NCI-H1417 (cell line): ENCODE measurements around the gene CCDC27.
"Not testable (repeated sequence)": the region's sequence is repeated elsewhere in the genome, so short reads cannot be mapped to it uniquely, and the experiment has no call there.

Source experiments
- DNase-seq, 3 experiments: peaks; one replicate each; lab custom pipeline; 2025; lab: John Stamatoyannopoulos, UW

Gene CCDC27

GRCh38 chr1:3735688-3736087, 16.6 kb upstream of the CCDC27 start:
- no peak for DNase-seq

GRCh38 chr1:3736131-3736561, 16.1 kb upstream of the CCDC27 start:
- no peak for DNase-seq

GRCh38 chr1:3736708-3737107, 15.5 kb upstream of the CCDC27 start:
- DNase-seq: no peak

GRCh38 chr1:3738943-3739342, 13.3 kb upstream of the CCDC27 start:
- no peak for DNase-seq

GRCh38 chr1:3740042-3740441, 12.2 kb upstream of the CCDC27 start:
- no peak for DNase-seq

- DNase-seq: no peak
These were observed 11.5 kb upstream of the CCDC27 start for GRCh38 chr1:3740752-3741151.

GRCh38 chr1:3741566-3742438, 10.4 kb upstream of the CCDC27 start:
- no peak for DNase-seq

GRCh38 chr1:3742439-3743298, 9.6 kb upstream of the CCDC27 start:
- DNase-seq: no peak

- no peak for DNase-seq
These were observed 8.8 kb upstream of the CCDC27 start for GRCh38 chr1:3743421-3743820.

- DNase-seq: no peak
These were observed 8.4 kb upstream of the CCDC27 start for GRCh38 chr1:3743826-3744225.

- no peak for DNase-seq
These were observed 7.6 kb upstream of the CCDC27 start for GRCh38 chr1:3744646-3745045.

GRCh38 chr1:3745071-3745470, 7.2 kb upstream of the CCDC27 start:
- DNase-seq: no peak

GRCh38 chr1:3745590-3746381, 6.5 kb upstream of the CCDC27 start:
- no peak for DNase-seq

- peak in 2 of 3 experiments; percentile 41 to 50 for DNase-seq
These were observed 5.8 kb upstream of the CCDC27 start for GRCh38 chr1:3746389-3746829.

GRCh38 chr1:3746830-3747521, 5.3 kb upstream of the CCDC27 start:
- DNase-seq: peak in 2 of 3 experiments; percentile 88 to 91

- no peak for DNase-seq
These were observed 4.8 kb upstream of the CCDC27 start for GRCh38 chr1:3747522-3747848.

- peak in 1 of 3 experiments; percentile 22 for DNase-seq
These were observed 4.3 kb upstream of the CCDC27 start for GRCh38 chr1:3747903-3748302.

GRCh38 chr1:3748316-3748900, 3.8 kb upstream of the CCDC27 start:
- DNase-seq: not testable (repeated sequence)

GRCh38 chr1:3749512-3749911, 2.7 kb upstream of the CCDC27 start:
- no peak for DNase-seq

GRCh38 chr1:3750741-3751140, 1.5 kb upstream of the CCDC27 start:
- no peak for DNase-seq
